ENCODE data around the gene ACP6.
A peak's percentile ranks its signal among the peaks of the same experiment; 100 is the strongest.

ACP6 gene

GRCh38 chr1:147651466-147651865, 18.9 kb downstream of the ACP6 start:
- DNase-seq (ENCODE audit: low read depth in 2 of 2), result no peak

- no peak for DNase-seq (ENCODE audit: low read depth in 2 of 2)
These were observed 21.4 kb downstream of the ACP6 start for GRCh38 chr1:147648933-147649332.

- no peak for DNase-seq (ENCODE audit: low read depth in 2 of 2)
These were observed 22.3 kb downstream of the ACP6 start for GRCh38 chr1:147647796-147648633.

GRCh38 chr1:147643974-147644373, 26.4 kb downstream of the ACP6 start:
- DNase-seq (ENCODE audit: low read depth in 2 of 2), result no peak

GRCh38 chr1:147641695-147642592, 28.4 kb downstream of the ACP6 start:
- DNase-seq (ENCODE audit: low read depth in 2 of 2), result peak; percentile 14 to 21

GRCh38 chr1:147641291-147641690, 29.0 kb downstream of the ACP6 start:
- no peak for DNase-seq (ENCODE audit: low read depth in 2 of 2)

GRCh38 chr1:147640553-147641165, 29.7 kb downstream of the ACP6 start:
- DNase-seq (ENCODE audit: low read depth in 2 of 2), result peak; percentile 26 to 38

- DNase-seq (ENCODE audit: low read depth in 2 of 2), result no peak
These were observed 34.0 kb downstream of the ACP6 start for GRCh38 chr1:147636314-147636713.

- DNase-seq (ENCODE audit: low read depth in 2 of 2), result no peak
These were observed 35.0 kb downstream of the ACP6 start for GRCh38 chr1:147635342-147635741.

- DNase-seq (ENCODE audit: low read depth in 2 of 2), result no peak
These were observed 35.7 kb downstream of the ACP6 start for GRCh38 chr1:147634645-147635044.

- DNase-seq (ENCODE audit: low read depth in 2 of 2), result no peak
These were observed 36.6 kb downstream of the ACP6 start for GRCh38 chr1:147633759-147634158.

- no peak for DNase-seq (ENCODE audit: low read depth in 2 of 2)
These were observed 38.5 kb downstream of the ACP6 start for GRCh38 chr1:147631839-147632238.

GRCh38 chr1:147630447-147630846, 39.9 kb downstream of the ACP6 start:
- DNase-seq (ENCODE audit: low read depth in 2 of 2), result no peak

GRCh38 chr1:147630022-147630421, 40.3 kb downstream of the ACP6 start:
- DNase-seq (ENCODE audit: low read depth in 2 of 2), result no peak

GRCh38 chr1:147628441-147628840, 41.9 kb downstream of the ACP6 start:
- no peak for DNase-seq (ENCODE audit: low read depth in 2 of 2)

- peak; percentile 10 to 16 for DNase-seq (ENCODE audit: low read depth in 2 of 2)
These were observed 42.8 kb downstream of the ACP6 start for GRCh38 chr1:147627435-147628110.

GRCh38 chr1:147626739-147627138, 43.6 kb downstream of the ACP6 start:
- no peak for DNase-seq (ENCODE audit: low read depth in 2 of 2)

- DNase-seq (ENCODE audit: low read depth in 2 of 2), result no peak
These were observed 44.0 kb downstream of the ACP6 start for GRCh38 chr1:147626291-147626690.

GRCh38 chr1:147625362-147625995, 44.8 kb downstream of the ACP6 start:
- DNase-seq (ENCODE audit: low read depth in 2 of 2), result no peak

GRCh38 chr1:147624529-147624928, 45.8 kb downstream of the ACP6 start:
- no peak for DNase-seq (ENCODE audit: low read depth in 2 of 2)

- no peak for DNase-seq (ENCODE audit: low read depth in 2 of 2)
These were observed 46.3 kb downstream of the ACP6 start for GRCh38 chr1:147624011-147624410.

Measured in fibroblast of skin of left quadriceps (primary cell).